GM18507 (cell line): ENCODE data around the gene OBSCN.

Experiments
- DNase-seq: peaks from one replicate; pipeline ENCODE4 v3.0.0; 2011; ENCODE audit warnings: low read depth; ENCODE audit not compliant: insufficient read length; ENCODE audit errors: extremely low spot score
- FAIRE-seq: peaks from 2 replicates; lab custom pipeline; 2011; peaks lifted over from hg19 to GRCh38; lab: Jason Lieb, UNC

OBSCN gene

GRCh38 chr1:228381356-228381755 lies 173.5 kb downstream of the OBSCN start:
- DNase-seq (no peak), FAIRE-seq (no peak)

- no peak for FAIRE-seq
Observed at GRCh38 chr1:228383773-228384172, 175.9 kb downstream of the OBSCN start.

GRCh38 chr1:228385232-228385631 lies 177.4 kb downstream of the OBSCN start:
- FAIRE-seq: no peak

More at GRCh38 chr1:228383773-228384172, 175.9 kb downstream of the OBSCN start:
- no peak for DNase-seq

GRCh38 chr1:228387321-228387720 lies 179.5 kb downstream of the OBSCN start:
- DNase-seq (no peak), FAIRE-seq (no peak)

More at GRCh38 chr1:228385232-228385631, 177.4 kb downstream of the OBSCN start:
- no peak for DNase-seq

- FAIRE-seq (no peak), DNase-seq (no peak)
Observed at GRCh38 chr1:228390649-228391048, 182.8 kb downstream of the OBSCN start.

- DNase-seq (no peak), FAIRE-seq (no peak)
Observed at GRCh38 chr1:228391411-228392020, 183.7 kb downstream of the OBSCN start.

GRCh38 chr1:228392111-228392936 lies 184.5 kb downstream of the OBSCN start:
- DNase-seq (no peak), FAIRE-seq (no peak)

- no peak for DNase-seq
- FAIRE-seq: no peak
Observed at GRCh38 chr1:228393268-228393701, 185.4 kb downstream of the OBSCN start.

GRCh38 chr1:228393811-228394570 lies 186.1 kb downstream of the OBSCN start:
- no peak for DNase-seq
- FAIRE-seq: no peak

- FAIRE-seq (no peak), DNase-seq (no peak)
Observed at GRCh38 chr1:228394571-228395394, 186.9 kb downstream of the OBSCN start.

GRCh38 chr1:228396770-228397662 lies 189.2 kb downstream of the OBSCN start:
- DNase-seq: no peak
- FAIRE-seq: no peak

GRCh38 chr1:228397966-228398365 lies 190.1 kb downstream of the OBSCN start:
- DNase-seq (no peak), FAIRE-seq (no peak)

- no peak for FAIRE-seq
Observed at GRCh38 chr1:228398741-228399461, 191.1 kb downstream of the OBSCN start.

GRCh38 chr1:228399531-228400236 lies 191.8 kb downstream of the OBSCN start:
- DNase-seq: no peak
- FAIRE-seq: no peak

More at GRCh38 chr1:228398741-228399461, 191.1 kb downstream of the OBSCN start:
- no peak for DNase-seq

- DNase-seq: no peak
- FAIRE-seq: no peak
Observed at GRCh38 chr1:228400237-228400651, 192.4 kb downstream of the OBSCN start.

GRCh38 chr1:228400692-228401454 lies 193.0 kb downstream of the OBSCN start:
- DNase-seq (no peak), FAIRE-seq (no peak)
